GM21515 (cell line): ENCODE data around the gene CFAP97D1.

Experiments
- ATAC-seq: cut with Tn5 transposase; IDR thresholded peaks from one replicate; pipeline ENCODE4 v1.9.1; 2021; ENCODE audit not compliant: unreplicated experiment

The CFAP97D1 gene

DNA sequence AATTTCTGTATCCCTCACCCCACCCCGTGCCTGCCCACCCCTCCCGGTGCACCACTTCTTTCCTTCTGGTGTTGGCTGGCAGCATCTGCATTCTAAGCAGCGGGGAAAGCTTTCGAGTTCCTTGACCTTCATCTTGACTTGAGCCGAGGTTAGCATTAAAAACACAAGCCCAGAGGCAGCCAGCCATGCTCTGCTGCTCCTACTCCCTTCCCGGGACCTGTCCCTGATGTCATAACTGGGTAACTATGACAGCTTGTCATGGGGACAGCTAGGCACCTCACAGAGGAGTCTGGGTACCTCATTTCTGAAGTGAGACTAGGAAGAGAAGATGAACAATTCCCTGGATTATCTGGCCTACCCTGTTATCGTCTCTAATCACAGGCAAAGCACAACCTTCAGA lies at the start of gene CFAP97D1:
CFAP97D1 (plus strand) TSS at position 301 of the 400 bp plus-strand sequence; CDS start at position 329, 28 bp downstream.
- no peak for ATAC-seq

- ATAC-seq = no peak
These were observed 47.3 kb upstream of the CFAP97D1 start for GRCh38 chr17:43732958-43733357.

GRCh38 chr17:43733956-43734355 lies 46.3 kb upstream of the CFAP97D1 start:
- ATAC-seq = no peak

DNA sequence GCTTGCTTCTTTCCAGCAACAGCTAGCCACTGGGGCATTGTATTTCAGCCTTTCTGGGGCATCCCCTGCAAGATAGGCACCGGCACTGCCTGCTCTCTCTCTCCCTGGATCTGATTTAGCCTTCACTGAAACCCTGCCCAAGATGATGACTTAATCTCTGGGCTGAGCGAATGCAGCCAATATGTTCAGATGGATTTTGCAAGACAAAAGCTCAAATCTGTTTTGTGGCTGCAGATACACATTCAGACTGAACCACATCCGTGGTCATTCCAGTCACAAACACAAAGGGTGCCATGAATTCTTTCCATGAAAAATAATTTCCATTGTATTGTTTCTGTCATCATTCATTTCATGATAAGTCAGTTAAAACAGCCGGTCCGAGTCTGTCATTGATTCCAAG lies 45.9 kb upstream of the CFAP97D1 start:
- ATAC-seq = no peak

DNA sequence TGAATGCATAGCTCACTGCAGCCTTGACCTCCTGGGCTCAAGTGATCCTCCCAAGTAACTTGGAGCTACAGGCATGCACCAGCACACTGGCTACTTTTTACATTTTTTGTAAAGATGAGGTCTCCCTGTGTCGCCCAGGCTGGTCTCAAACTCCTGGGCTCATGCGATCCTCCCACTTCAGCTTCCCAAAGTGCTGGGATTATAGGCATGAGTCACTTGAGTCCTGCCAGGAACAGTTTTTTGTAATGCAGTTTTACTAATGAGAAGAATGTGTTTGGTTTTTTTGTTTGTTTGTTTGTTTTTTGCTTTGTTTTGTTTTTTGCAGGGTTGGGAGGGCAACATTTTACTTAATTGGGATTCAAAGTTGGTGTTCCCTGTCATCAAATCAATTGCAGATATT lies 43.8 kb upstream of the CFAP97D1 start:
- ATAC-seq = no peak

GRCh38 chr17:43737722-43738121 lies 42.5 kb upstream of the CFAP97D1 start:
- no peak for ATAC-seq

DNA sequence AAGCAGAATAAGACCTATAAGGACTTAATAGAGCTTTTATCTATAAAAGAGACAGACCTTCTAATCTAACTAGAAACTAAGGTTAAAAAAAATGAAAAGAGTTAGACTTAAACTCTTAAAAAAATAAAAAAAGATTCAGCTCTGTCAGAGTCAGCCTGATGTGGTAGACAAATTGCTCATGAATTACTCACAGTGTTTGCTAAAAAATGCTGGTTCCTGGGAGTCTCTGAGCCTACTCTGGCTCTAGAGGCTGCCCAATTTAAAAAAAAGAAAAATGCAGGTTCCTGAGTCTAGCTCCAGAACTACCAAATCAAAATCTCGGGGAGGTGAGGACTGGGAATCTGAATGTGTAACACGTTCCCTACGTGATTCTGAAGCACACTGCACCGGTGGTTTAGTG lies 39.7 kb upstream of the CFAP97D1 start:
- ATAC-seq = no peak

DNA sequence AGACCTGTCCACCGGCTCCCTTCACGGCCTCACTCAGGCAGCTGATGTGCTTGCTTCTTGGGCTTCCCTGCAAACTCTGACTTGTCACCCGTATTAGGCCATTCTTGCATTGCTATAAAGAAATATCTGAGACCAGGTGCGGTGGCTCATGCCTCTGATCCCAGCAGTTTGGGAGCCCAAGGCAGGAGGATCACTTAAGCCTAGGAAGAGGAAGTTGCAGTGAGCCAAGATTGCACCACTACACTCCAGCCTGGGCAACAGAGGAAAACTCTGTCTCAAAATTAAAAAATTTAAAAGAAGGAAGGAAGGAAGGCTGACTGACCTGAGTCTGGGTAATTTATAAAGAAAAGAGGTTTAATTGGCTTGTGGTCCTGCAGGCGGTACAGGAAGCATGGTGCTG lies 38.6 kb upstream of the CFAP97D1 start:
- no peak for ATAC-seq

- ATAC-seq = no peak
These were observed 34.7 kb upstream of the CFAP97D1 start for GRCh38 chr17:43745541-43745940.

DNA sequence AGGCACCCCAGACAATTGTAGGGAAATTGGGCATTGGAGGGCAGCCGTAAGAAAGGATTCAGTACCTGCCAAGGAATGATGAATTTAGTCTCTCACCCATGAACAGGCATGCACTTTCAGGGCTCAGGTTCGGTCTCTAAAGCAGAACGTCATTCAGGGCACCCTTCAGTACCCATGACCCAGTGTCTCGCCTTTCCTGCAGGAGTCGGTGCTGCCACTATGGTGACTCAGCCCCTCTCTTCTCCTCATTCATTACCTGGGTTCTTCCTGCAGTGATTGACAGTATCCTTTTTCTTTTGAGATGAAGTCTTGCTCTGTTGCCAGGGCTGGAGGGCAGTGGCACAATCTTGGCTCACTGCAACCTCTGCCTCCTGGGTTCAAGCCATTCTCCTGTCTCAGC lies 30.1 kb upstream of the CFAP97D1 start:
- ATAC-seq = no peak

DNA sequence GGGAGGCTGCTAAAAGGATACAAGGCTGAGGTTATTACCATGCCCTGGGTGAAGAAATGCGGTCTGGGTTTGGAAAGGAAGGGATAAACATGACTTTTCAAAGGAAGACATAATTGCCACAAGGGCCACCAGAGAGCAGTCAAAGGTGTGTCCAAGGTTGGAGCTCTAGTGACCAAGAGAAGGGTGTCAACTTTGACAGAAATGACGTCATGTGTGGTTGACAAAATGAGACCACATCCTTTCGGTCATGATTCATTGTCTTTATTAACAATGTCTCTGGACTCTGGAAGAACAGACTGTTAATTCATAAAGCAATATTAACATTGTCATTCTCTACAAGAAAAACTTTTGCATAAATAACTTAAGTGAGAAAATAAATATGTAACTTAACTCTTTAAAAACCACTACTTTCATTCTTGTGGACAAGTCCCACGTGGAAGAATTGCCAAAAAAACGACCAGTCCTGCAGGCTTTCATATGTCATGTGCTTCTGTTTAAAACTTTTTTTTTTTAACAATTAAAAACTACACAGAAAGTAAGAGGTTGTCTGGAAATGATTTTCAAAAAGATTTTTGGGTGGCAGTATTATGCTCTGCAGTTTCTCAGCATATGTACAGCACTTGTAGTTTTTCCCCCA lies 26.6 kb upstream of the CFAP97D1 start:
- ATAC-seq = no peak

- no peak for ATAC-seq
These were observed 25.3 kb upstream of the CFAP97D1 start for GRCh38 chr17:43754947-43755346.

DNA sequence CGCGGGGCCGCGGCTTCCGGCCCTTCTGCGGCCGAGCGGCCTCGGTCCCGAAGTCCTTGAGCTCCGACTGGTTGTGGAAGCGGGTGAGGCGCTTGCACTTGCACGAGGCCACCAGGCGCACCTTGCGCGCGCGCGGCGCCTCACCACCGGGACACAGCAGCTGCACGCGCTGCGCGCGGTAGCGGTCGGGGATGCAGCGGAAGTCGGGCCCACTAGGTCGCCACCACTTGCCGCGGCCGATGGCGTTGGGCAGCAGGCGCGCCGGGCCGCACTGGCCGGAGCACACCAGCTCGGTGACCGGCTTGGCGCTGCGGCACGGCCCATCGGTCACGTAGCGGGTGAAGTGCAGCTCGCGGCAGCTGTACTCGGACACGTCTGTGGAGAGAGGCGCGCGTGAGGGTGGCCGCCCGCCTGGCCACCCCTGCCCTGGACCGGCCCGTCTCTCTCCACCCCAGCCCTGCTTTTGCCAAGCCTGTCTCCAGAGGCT lies 24.8 kb upstream of the CFAP97D1 start:
- ATAC-seq = no peak

- no peak for ATAC-seq
These were observed 24.0 kb upstream of the CFAP97D1 start for GRCh38 chr17:43756201-43756600.

GRCh38 chr17:43757171-43757660 lies 23.0 kb upstream of the CFAP97D1 start:
- ATAC-seq = no peak

GRCh38 chr17:43758086-43758485 lies 22.1 kb upstream of the CFAP97D1 start:
- ATAC-seq = no peak

DNA sequence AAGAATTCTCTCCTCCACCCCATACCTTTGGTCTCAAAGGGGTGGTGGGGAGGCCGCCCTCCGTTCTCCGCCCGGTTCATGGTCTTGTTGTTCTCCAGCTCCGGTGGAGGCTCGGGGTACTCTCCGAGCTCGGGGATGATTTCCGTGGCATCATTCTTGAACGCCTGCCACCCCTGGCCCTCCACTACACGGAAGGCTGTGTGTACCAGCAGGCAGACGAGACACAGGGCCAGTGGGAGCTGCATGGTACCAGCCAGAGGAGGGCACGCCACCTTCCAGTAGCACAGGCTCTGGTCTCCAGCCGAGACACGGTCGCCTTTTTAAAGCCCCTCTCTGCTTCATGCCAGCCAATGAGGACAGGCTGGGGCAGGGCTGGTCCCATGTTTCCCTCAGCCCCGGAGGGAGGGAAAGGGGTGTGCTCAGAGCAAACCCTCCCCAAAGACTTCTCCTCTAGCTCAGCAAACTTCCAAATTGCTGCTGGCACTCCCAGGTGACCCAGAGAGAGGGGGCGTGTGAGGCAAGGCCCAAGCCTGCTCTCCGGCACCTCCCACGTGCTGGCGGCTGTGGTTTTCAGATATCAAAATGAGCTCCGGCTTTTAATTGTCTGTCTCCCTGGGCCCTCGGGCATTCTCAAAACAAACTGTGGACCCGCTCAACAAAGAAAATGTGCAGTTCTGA lies 21.6 kb upstream of the CFAP97D1 start, which contains the start of gene SOST:
SOST (minus strand) TSS at position 295 of the 678 bp plus-strand sequence; CDS start at position 245, 50 bp downstream.
- no peak for ATAC-seq

- ATAC-seq = no peak
These were observed 20.4 kb upstream of the CFAP97D1 start for GRCh38 chr17:43759836-43760235.

DNA sequence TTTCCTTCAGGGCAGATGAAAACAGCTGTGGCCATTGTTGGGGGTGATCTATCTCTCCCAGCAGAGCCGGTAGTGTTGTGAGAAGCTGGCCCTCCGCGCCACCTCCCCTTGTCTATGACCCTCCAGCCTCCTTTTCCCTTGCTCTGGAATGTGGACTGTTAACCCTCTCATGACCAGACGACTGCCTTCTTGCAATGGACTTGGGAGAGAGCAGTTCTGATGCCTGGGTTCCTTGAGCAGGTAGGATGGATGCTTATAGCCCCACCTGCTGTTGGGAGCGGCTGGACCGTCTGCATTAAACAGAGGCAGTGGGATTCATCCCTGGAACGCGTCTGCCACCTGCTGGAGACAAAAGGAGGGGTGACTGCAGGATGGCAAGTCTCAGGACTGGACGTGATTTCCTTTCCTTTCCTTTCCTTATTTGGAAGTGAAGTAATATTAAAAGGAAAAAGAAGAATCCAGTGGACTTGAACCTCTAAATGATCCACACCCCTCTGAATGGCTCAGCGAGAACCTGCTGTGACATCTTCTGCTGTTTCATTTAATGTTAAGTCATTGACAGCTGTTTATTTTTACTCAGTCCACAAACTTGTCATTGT lies 19.9 kb upstream of the CFAP97D1 start:
- peak; percentile 61 for ATAC-seq

GRCh38 chr17:43766413-43767052 lies 13.7 kb upstream of the CFAP97D1 start:
- no peak for ATAC-seq

DNA sequence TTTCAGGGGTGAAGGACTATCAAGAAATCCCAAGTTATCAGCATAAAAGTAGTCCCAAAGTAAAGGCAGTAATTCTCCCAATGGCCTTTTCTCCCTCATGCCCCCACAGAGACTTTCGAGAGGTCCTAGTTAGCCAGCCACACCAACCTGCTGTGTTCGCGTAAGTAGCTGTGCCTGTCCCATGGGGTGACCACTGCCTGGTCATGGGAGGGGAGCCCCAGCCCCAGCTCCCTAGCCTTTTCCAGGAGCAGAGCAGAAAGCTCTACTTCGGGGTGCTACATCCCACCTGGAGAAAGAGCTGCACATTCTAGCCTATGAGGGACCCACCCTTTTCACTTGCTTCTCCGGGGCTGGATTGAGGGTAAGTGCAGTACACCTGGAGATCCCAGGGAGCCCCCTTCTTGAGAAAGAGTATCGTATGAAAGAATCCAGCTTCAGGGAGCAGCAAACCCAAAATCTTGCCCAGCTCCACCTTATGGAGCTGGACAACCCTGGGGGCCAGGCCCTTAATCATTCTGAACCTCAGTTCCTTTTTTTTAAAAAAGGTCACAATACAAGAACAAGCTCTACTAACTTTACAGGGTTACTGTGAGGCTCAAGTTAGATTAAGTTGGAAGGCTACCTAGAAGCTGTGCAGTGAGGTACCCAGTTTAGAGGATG lies 13.1 kb upstream of the CFAP97D1 start:
- no peak for ATAC-seq
